ENCODE data around the gene ZNF333. TPM values are rescaled to one million over a fixed set of nuclear protein-coding genes. Genes with fewer than 3 reads are reported as not detected.
"Not testable (repeated sequence)": the region's sequence is repeated elsewhere in the genome, so short reads cannot be mapped to it uniquely, and the experiment has no call there.

ZNF333 gene
- polyA plus RNA-seq, 1 donor from 2014 or later: 67.6 TPM

GRCh38 chr19:14772995-14773394 is 83.1 kb downstream of the ZNF333 start:
- Histone ChIP-seq H3K4me3 (ENCODE audit: low read length) (no peak overlapping the region), H3K9me3 (ENCODE audit: low read length) (no peaks in the 10 kb centered on the region), H3K27me3 (ENCODE audit: insufficient read depth, low read depth, low read length) (peaks cover 14% of the 10 kb centered on the region), H2AFZ (ENCODE audit: low read depth, low read length) (no peak overlapping the region), H4K20me1 (ENCODE audit: insufficient read depth) (no peaks in the 10 kb centered on the region), H3K27ac (ENCODE audit: low read length) (no peak overlapping the region), H3F3A (ENCODE audit: insufficient read depth, low read length, poor library complexity, severe bottlenecking) (no peaks in the 10 kb centered on the region), H3K9me2 (ENCODE audit: insufficient read depth, low read length) (no peaks in the 10 kb centered on the region), H3K79me2 (replicated peaks; ENCODE audit: insufficient read depth, low read length) (no peaks in the 10 kb centered on the region), H3K36me3 (ENCODE audit: insufficient read depth, low read length) (no peaks in the 10 kb centered on the region), H3K9ac (ENCODE audit: low read length) (no peak overlapping the region), H3K4me2 (ENCODE audit: low read length) (no peak overlapping the region)
- TF ChIP-seq TAF1 (IDR thresholded peaks at IDR 0.05; ENCODE audit: low read depth): no peak

DNA sequence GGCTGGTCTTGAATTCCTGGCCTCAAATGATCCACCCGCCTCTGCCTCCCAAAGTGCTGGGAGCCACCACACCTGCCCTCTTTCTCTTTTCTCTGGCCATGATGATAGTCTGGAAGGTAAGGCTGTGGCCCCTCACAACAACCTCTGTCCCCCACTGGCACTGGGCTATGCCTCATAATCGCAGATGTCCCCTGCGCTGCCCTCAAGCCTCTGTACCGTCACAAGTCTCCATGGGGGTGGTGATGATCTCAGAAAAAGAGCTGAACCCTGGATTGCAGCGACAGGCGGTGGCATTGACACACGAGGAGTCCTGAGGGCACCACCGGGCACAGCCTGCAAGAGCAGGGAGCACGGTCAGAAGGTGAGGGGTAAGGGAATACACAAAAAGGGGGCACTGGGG is 83.9 kb downstream of the ZNF333 start:
- not testable (repeated sequence) for H3K9me2 ChIP-seq (ENCODE audit: insufficient read depth, low read length); H4K20me1 ChIP-seq (ENCODE audit: insufficient read depth); H3K27ac ChIP-seq (ENCODE audit: low read length); H3K79me2 ChIP-seq (replicated peaks; ENCODE audit: insufficient read depth, low read length); H3F3A ChIP-seq (ENCODE audit: insufficient read depth, low read length, poor library complexity, severe bottlenecking); H3K4me2 ChIP-seq (ENCODE audit: low read length); H3K36me3 ChIP-seq (ENCODE audit: insufficient read depth, low read length); H3K9ac ChIP-seq (ENCODE audit: low read length); H3K9me3 ChIP-seq (ENCODE audit: low read length); H2AFZ ChIP-seq (ENCODE audit: low read depth, low read length); H3K4me3 ChIP-seq (ENCODE audit: low read length)
- peaks cover 14% of the 10 kb centered on the region for H3K27me3 ChIP-seq (ENCODE audit: insufficient read depth, low read depth, low read length)

DNA sequence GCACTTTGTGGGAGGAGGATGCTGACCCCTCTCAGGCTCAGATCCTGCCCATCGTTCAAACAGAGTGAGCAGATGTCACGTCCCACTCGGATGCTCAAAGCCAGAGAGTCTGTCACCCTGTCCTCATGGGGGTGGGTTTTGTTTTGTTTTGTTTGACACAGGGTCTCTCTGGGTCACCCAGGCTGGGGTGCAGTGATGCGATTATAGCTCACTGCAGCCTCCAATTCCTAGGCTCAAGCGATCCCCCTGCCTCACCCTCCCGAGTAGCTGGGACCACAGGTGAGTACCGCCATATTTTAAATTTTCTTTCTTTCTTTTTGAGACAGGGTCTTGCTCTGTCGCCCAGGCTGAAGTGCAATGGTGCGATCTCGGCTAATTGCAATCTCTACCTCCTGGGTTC is 84.5 kb downstream of the ZNF333 start:
- H3K79me2 ChIP-seq (replicated peaks; ENCODE audit: insufficient read depth, low read length): no peaks in the 10 kb centered on the region

DNA sequence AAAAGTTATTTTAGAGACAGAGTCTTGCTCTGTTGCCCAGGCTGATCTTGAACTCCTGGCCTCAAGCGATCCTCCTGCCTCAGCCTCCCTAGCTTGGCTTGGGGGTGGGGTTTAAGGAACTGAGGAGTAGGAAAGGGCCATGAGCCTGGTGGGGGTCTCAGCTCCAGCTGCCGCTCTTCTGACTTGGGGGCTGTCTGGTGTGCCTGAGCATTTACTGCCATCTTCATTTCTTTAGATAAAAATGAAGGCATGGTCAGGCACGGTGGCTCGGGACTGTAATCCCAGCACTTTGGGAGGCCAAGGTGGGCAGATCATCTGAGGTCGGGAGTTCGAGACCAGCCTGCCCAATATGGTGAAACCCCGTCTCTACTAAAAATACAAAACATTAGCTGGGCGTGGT is 85.5 kb downstream of the ZNF333 start:
- H3K9me2 ChIP-seq (ENCODE audit: insufficient read depth, low read length); H3K4me2 ChIP-seq (ENCODE audit: low read length); H3K4me3 ChIP-seq (ENCODE audit: low read length); H2AFZ ChIP-seq (ENCODE audit: low read depth, low read length); H3K9me3 ChIP-seq (ENCODE audit: low read length); H3K36me3 ChIP-seq (ENCODE audit: insufficient read depth, low read length); H3K27ac ChIP-seq (ENCODE audit: low read length); H3F3A ChIP-seq (ENCODE audit: insufficient read depth, low read length, poor library complexity, severe bottlenecking); H3K9ac ChIP-seq (ENCODE audit: low read length); H3K79me2 ChIP-seq (replicated peaks; ENCODE audit: insufficient read depth, low read length); H4K20me1 ChIP-seq (ENCODE audit: insufficient read depth): not testable (repeated sequence)
- H3K27me3 ChIP-seq (ENCODE audit: insufficient read depth, low read depth, low read length): peaks cover 14% of the 10 kb centered on the region

More for the DNA sequence above, 84.5 kb downstream of the ZNF333 start:
- H3F3A ChIP-seq (ENCODE audit: insufficient read depth, low read length, poor library complexity, severe bottlenecking): no peaks in the 10 kb centered on the region
- H3K36me3 ChIP-seq (ENCODE audit: insufficient read depth, low read length): no peaks in the 10 kb centered on the region
- H3K4me3 ChIP-seq (ENCODE audit: low read length): no peak overlapping the region
- no peaks in the 10 kb centered on the region for H3K9me2 ChIP-seq (ENCODE audit: insufficient read depth, low read length)
- H3K27ac ChIP-seq (ENCODE audit: low read length): no peak overlapping the region
- TF ChIP-seq MXI1 (conservative IDR thresholded peaks at IDR 0.05; ENCODE audit: poor library complexity, severe bottlenecking): no peak
- TF ChIP-seq SMC3 (conservative IDR thresholded peaks at IDR 0.05; ENCODE audit: poor library complexity): no peak
- no peak for TF ChIP-seq TAF1 (IDR thresholded peaks at IDR 0.05; ENCODE audit: low read depth)
- no peak for TF ChIP-seq EP300 (conservative IDR thresholded peaks at IDR 0.05; ENCODE audit: poor library complexity, severe bottlenecking)
- TF ChIP-seq, protein P1, sequence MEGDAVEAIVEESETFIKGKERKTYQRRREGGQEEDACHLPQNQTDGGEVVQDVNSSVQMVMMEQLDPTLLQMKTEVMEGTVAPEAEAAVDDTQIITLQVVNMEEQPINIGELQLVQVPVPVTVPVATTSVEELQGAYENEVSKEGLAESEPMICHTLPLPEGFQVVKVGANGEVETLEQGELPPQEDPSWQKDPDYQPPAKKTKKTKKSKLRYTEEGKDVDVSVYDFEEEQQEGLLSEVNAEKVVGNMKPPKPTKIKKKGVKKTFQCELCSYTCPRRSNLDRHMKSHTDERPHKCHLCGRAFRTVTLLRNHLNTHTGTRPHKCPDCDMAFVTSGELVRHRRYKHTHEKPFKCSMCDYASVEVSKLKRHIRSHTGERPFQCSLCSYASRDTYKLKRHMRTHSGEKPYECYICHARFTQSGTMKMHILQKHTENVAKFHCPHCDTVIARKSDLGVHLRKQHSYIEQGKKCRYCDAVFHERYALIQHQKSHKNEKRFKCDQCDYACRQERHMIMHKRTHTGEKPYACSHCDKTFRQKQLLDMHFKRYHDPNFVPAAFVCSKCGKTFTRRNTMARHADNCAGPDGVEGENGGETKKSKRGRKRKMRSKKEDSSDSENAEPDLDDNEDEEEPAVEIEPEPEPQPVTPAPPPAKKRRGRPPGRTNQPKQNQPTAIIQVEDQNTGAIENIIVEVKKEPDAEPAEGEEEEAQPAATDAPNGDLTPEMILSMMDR (IDR thresholded peaks at IDR 0.05; ENCODE audit: poor library complexity, severe bottlenecking): no peak
- TF ChIP-seq, protein P2, sequence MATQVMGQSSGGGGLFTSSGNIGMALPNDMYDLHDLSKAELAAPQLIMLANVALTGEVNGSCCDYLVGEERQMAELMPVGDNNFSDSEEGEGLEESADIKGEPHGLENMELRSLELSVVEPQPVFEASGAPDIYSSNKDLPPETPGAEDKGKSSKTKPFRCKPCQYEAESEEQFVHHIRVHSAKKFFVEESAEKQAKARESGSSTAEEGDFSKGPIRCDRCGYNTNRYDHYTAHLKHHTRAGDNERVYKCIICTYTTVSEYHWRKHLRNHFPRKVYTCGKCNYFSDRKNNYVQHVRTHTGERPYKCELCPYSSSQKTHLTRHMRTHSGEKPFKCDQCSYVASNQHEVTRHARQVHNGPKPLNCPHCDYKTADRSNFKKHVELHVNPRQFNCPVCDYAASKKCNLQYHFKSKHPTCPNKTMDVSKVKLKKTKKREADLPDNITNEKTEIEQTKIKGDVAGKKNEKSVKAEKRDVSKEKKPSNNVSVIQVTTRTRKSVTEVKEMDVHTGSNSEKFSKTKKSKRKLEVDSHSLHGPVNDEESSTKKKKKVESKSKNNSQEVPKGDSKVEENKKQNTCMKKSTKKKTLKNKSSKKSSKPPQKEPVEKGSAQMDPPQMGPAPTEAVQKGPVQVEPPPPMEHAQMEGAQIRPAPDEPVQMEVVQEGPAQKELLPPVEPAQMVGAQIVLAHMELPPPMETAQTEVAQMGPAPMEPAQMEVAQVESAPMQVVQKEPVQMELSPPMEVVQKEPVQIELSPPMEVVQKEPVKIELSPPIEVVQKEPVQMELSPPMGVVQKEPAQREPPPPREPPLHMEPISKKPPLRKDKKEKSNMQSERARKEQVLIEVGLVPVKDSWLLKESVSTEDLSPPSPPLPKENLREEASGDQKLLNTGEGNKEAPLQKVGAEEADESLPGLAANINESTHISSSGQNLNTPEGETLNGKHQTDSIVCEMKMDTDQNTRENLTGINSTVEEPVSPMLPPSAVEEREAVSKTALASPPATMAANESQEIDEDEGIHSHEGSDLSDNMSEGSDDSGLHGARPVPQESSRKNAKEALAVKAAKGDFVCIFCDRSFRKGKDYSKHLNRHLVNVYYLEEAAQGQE (IDR thresholded peaks at IDR 0.05; ENCODE audit: borderline replicate concordance): no peak
- TF ChIP-seq EZH2 (IDR thresholded peaks at IDR 0.05; ENCODE audit: borderline replicate concordance, insufficient read depth, low read length, poor library complexity, severe bottlenecking): no peak
- TF ChIP-seq POLR2AphosphoS5 (IDR thresholded peaks at IDR 0.05): no peak
- no peak for TF ChIP-seq RAD21 (conservative IDR thresholded peaks at IDR 0.05)
- no peak overlapping the region for H3K4me2 ChIP-seq (ENCODE audit: low read length)
- no peaks in the 10 kb centered on the region for H4K20me1 ChIP-seq (ENCODE audit: insufficient read depth)
- H3K9me3 ChIP-seq (ENCODE audit: low read length): no peaks in the 10 kb centered on the region
- H2AFZ ChIP-seq (ENCODE audit: low read depth, low read length): no peak overlapping the region
- H3K9ac ChIP-seq (ENCODE audit: low read length): no peak overlapping the region
- peaks cover 14% of the 10 kb centered on the region for H3K27me3 ChIP-seq (ENCODE audit: insufficient read depth, low read depth, low read length)

Measured in neural cell (in vitro differentiated cells).